Hair follicular keratinocyte (primary cell): ENCODE data around the gene PLCH2. TPM values are rescaled to one million over a fixed set of nuclear protein-coding genes. Genes with fewer than 3 reads are reported as not detected.

Experiments used
- total RNA-seq: library from RNA; depleted of rRNA; stranded (reverse); fragments of >200 nt; gene quantifications from 2 replicates; pipeline ENCODE4 v1.2.3, GENCODE V29; 2015

The PLCH2 gene
- total RNA-seq = 99.9 and 124 TPM in 2 replicates

GRCh38 chr1:2476061-2476999 lies at the start of gene PLCH2:
Gene PLCH2 (plus strand): TSS chr1:2476289. CDS start chr1:2476589, 300 bp downstream.

GRCh38 chr1:2525920-2526823 lies 50.1 kb downstream of the PLCH2 start, which contains the start of gene PANK4:
Gene PANK4 (minus strand): TSS chr1:2526596. CDS start chr1:2526587, 9 bp downstream.

GRCh38 chr1:2529784-2530512 lies 53.9 kb downstream of the PLCH2 start, which contains the start of gene HES5:
Gene HES5 (minus strand): TSS chr1:2530263. CDS start chr1:2530164, 99 bp downstream.

Other genes starting within 250 kb of the PLCH2 start
- 16.0 and 17.0 TPM in 2 replicates for gene SKI, start 248.0 kb upstream of the PLCH2 start, total RNA-seq
- gene MORN1, start 84.7 kb upstream of the PLCH2 start, total RNA-seq = 1.6 and 5.8 TPM in 2 replicates
- 94.2 and 123 TPM in 2 replicates for gene RER1, start 84.4 kb upstream of the PLCH2 start, total RNA-seq
- 40.7 and 42.5 TPM in 2 replicates for gene PEX10, start 63.7 kb upstream of the PLCH2 start, total RNA-seq
- 21.8 and 24.3 TPM in 2 replicates for gene PANK4, start 50.3 kb downstream of the PLCH2 start, total RNA-seq
- gene HES5, start 54.0 kb downstream of the PLCH2 start, total RNA-seq = 0.31 TPM in 1 of 2 replicates, not detected in the other
- 10.3 and 15.1 TPM in 2 replicates for gene TNFRSF14, start 80.1 kb downstream of the PLCH2 start, total RNA-seq
- 15.1 and 15.2 TPM in 2 replicates for gene PRXL2B, start 110.5 kb downstream of the PLCH2 start, total RNA-seq
- 0.70 TPM in 1 of 2 replicates, not detected in the other for gene MMEL1, start 156.7 kb downstream of the PLCH2 start, total RNA-seq